IPS DF 6.9 (cell line): ENCODE measurements around the gene TSKS.

Experiments
- DNase-seq: peaks from one replicate; pipeline ENCODE4 v3.0.0-alpha.2; 2013; ENCODE audit warnings: low read depth, low spot score
- H3K27ac ChIP-seq: one replicate; pipeline ENCODE4 v1.5.1; 2013; ENCODE audit warnings: low read length, control low read depth
- H3K27me3 ChIP-seq: 2 replicates; pipeline ENCODE4 v1.6.1; 2013; ENCODE audit warnings: mild to moderate bottlenecking, low read length; ENCODE audit not compliant: control insufficient read depth, insufficient read depth
- H3K36me3 ChIP-seq: 2 replicates; pipeline ENCODE4 v1.6.1; 2013; ENCODE audit warnings: low read length; ENCODE audit not compliant: control insufficient read depth, insufficient read depth
- H3K4me1 ChIP-seq: 2 replicates; pipeline ENCODE4 v1.6.1; 2013; ENCODE audit warnings: low read length; ENCODE audit not compliant: control insufficient read depth, insufficient read depth
- H3K4me3 ChIP-seq: 2 replicates; pipeline ENCODE4 v1.5.1; 2013; ENCODE audit warnings: mild to moderate bottlenecking, low read length
- H3K9me3 ChIP-seq: 2 replicates; pipeline ENCODE4 v1.6.1; 2013; ENCODE audit warnings: low read length, inconsistent platforms; ENCODE audit not compliant: control insufficient read depth, insufficient read depth
- WGBS: extraction: QIAGEN DNeasy Blood & Tissue Kit; methylation state at CpG from one replicate; pipeline ENCODE4 v1.1.7; 2013; ENCODE audit warnings: mixed read lengths, missing lambda C conversion rate; ENCODE audit not compliant: insufficient read length, insufficient coverage; 5-methylcytosine and 5-hydroxymethylcytosine counted together

Gene TSKS

GRCh38 chr19:49696865-49697264, 66.2 kb downstream of the TSKS start:
- Histone ChIP-seq H3K27me3 (no peaks in the 10 kb centered on the region), H3K27ac (no peak overlapping the region), H3K4me1 (peaks cover 2% of the 10 kb centered on the region; the same call in 1 of the 2 replicates), H3K36me3 (peaks cover 10% of the 10 kb centered on the region; the same call in 1 of the 2 replicates), H3K4me3 (no peak overlapping the region), H3K9me3 (no peaks in the 10 kb centered on the region)
- DNase-seq: no peak
- no CpG with 5 or more reads among the region's 7 CpGs for WGBS

- WGBS: no CpG with 5 or more reads among the region's 6 CpGs
- H3K27ac ChIP-seq: no peak overlapping the region
- no peaks in the 10 kb centered on the region for H3K27me3 ChIP-seq
- H3K9me3 ChIP-seq: no peaks in the 10 kb centered on the region
- peaks cover 2% of the 10 kb centered on the region; the same call in 1 of the 2 replicates for H3K4me1 ChIP-seq
- no peak overlapping the region for H3K4me3 ChIP-seq
- H3K36me3 ChIP-seq: peaks cover 10% of the 10 kb centered on the region; the same call in 1 of the 2 replicates
- DNase-seq: no peak
Observed at GRCh38 chr19:49696115-49696514, 67.0 kb downstream of the TSKS start.

GRCh38 chr19:49692147-49692506, 71.0 kb downstream of the TSKS start:
- H3K27me3 ChIP-seq: no peaks in the 10 kb centered on the region
- no peak overlapping the region; the same call in 1 of the 2 replicates for H3K4me3 ChIP-seq
- H3K27ac ChIP-seq: no peak overlapping the region
- peaks cover 5% of the 10 kb centered on the region for H3K4me1 ChIP-seq
- H3K36me3 ChIP-seq: peaks cover 13% of the 10 kb centered on the region
- no peaks in the 10 kb centered on the region for H3K9me3 ChIP-seq
- WGBS: no CpG with 5 or more reads among the region's 16 CpGs
- DNase-seq: no peak

DNA sequence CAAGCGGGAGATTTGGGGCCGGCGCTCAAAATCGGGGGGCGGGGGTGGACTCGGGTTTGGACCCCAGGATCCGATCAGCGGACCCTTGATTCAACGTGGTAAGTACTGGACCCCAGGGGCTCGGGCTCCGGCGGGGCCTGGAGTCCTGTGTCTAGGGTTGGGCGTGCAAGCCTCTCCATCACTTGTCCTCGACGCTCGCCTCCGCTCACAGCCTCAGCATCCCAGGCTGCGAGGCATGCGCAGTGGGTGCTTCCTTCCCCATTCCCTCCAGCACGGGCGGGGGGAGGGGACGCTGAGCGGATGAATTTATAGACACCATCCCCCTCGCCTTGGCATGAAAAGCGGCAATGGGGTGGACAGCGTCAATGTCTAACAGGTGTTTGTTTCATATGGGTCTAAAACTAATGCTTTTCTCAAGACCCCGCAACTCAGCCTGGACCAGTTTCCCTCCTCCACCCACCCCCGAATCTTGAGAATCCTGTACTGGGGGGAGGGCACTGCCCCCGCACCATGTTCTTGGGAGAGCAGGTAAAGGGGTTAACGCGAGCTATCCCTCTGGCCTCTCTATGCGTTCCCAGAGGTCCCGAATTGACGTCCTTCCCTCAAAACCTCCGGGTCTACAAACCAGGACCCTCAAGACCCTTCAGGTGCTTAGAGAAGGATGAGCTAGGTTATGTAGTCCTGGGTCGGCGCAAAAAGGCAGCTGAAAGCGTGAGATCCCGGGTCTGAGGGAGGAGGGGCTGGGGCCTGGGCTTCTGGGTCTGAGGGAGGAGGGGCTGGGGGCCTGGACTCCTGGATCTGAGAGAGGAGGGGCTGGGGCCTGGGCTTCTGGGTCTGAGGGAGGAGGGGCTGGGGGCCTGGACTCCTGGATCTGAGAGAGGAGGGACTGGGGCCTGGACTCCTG, 71.6 kb downstream of the TSKS start:
- Histone ChIP-seq H3K27ac (no peak overlapping the region), H3K27me3 (no peaks in the 10 kb centered on the region), H3K4me1 (peaks cover 5% of the 10 kb centered on the region), H3K4me3 (peak overlapping the region; percentile 54; the same call in 1 of the 2 replicates), H3K9me3 (no peaks in the 10 kb centered on the region), H3K36me3 (peaks cover 10% of the 10 kb centered on the region; the same call in 1 of the 2 replicates)
- no CpG with 5 or more reads among the region's 39 CpGs for WGBS
- DNase-seq: no peak

GRCh38 chr19:49690656-49691242, 72.4 kb downstream of the TSKS start, which contains the start of gene CPT1C:
CPT1C (plus strand) TSS chr19:49691116; CDS start chr19:49692253, 1,137 bp downstream.
- Histone ChIP-seq H3K36me3 (peaks cover 17% of the 10 kb centered on the region), H3K27ac (no peak within 1 kb of the TSS), H3K4me3 (peak within 1 kb of the TSS; percentile 54), H3K9me3 (no peaks in the 10 kb centered on the region), H3K27me3 (no peaks in the 10 kb centered on the region), H3K4me1 (peaks cover 5% of the 10 kb centered on the region)
- no peak for DNase-seq
- no CpG with 5 or more reads among the region's 38 CpGs for whole genome bisulfite sequencing

DNA sequence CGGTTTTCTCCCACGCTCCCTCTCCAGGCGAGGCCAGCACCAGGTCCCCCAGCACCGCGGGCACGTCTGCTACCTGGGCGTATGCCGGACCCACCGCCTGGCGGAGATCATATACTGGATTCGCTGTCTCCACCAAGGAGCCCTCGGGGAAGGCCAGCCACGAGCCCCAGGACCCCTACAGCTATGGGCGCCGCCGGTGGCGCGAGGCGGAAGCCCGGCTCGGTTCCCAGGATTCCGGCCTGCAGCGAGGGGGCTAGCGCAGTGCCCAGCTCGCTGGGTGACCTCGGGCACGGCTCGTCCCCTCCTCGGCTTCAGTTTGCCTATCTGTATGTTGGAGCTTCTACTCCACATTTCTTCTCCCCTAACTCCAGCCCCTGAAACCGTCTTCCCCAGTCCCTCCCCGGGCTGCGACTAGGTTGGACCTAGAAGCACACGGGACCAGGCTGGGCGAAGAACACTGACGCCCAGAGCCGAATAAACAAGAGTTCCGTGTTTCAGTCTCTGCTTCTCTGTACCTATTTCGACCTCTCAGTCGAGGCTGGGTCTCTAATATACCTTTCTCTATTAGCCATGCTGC, 72.9 kb downstream of the TSKS start:
- no peak for DNase-seq
- H3K27ac ChIP-seq: no peak overlapping the region
- peaks cover 5% of the 10 kb centered on the region for H3K4me1 ChIP-seq
- H3K4me3 ChIP-seq: peak overlapping the region; percentile 54
- H3K9me3 ChIP-seq: no peaks in the 10 kb centered on the region
- H3K27me3 ChIP-seq: no peaks in the 10 kb centered on the region
- H3K36me3 ChIP-seq: peaks cover 21% of the 10 kb centered on the region
- no CpG with 5 or more reads among the region's 39 CpGs for WGBS
